Activated gamma-delta T cell treated with anti-CD3 and anti-CD28 coated beads, Interleukin-2, amount 50 U/mL, for 16 hours (primary cell): ENCODE data around the gene SERPINB6.
"Not testable (repeated sequence)": the region's sequence is repeated elsewhere in the genome, so short reads cannot be mapped to it uniquely, and the experiment has no call there.

Source experiments
- DNase-seq: peaks from one replicate; pipeline ENCODE4 v3.0.0-alpha.2; 2020; ENCODE audit warnings: low read depth

The SERPINB6 gene

GRCh38 chr6:2938004-2938631 lies 33.2 kb downstream of the SERPINB6 start:
- DNase-seq = no peak

- DNase-seq = no peak
Observed at GRCh38 chr6:2937627-2938003, 33.8 kb downstream of the SERPINB6 start.

- no peak for DNase-seq
Observed at GRCh38 chr6:2935566-2936291, 35.6 kb downstream of the SERPINB6 start.

GRCh38 chr6:2934057-2934456 lies 37.3 kb downstream of the SERPINB6 start:
- no peak for DNase-seq

GRCh38 chr6:2932911-2933310 lies 38.5 kb downstream of the SERPINB6 start:
- not testable (repeated sequence) for DNase-seq

- DNase-seq = peak; percentile 78
Observed at GRCh38 chr6:2931970-2932748, 39.2 kb downstream of the SERPINB6 start.

GRCh38 chr6:2931055-2931454 lies 40.3 kb downstream of the SERPINB6 start:
- no peak for DNase-seq

GRCh38 chr6:2927931-2928330 lies 43.4 kb downstream of the SERPINB6 start:
- DNase-seq = not testable (repeated sequence)

GRCh38 chr6:2925842-2926747 lies 45.3 kb downstream of the SERPINB6 start:
- not testable (repeated sequence) for DNase-seq

- no peak for DNase-seq
Observed at GRCh38 chr6:2921520-2922115, 49.7 kb downstream of the SERPINB6 start.

- DNase-seq = no peak
Observed at GRCh38 chr6:2920671-2921112, 50.7 kb downstream of the SERPINB6 start.

- no peak for DNase-seq
Observed at GRCh38 chr6:2919886-2920285, 51.5 kb downstream of the SERPINB6 start.

GRCh38 chr6:2919401-2919800 lies 52.0 kb downstream of the SERPINB6 start:
- no peak for DNase-seq

GRCh38 chr6:2918936-2919335 lies 52.4 kb downstream of the SERPINB6 start:
- DNase-seq = no peak

- DNase-seq = no peak
Observed at GRCh38 chr6:2917801-2918445, 53.4 kb downstream of the SERPINB6 start.

GRCh38 chr6:2917065-2917464 lies 54.3 kb downstream of the SERPINB6 start:
- no peak for DNase-seq

GRCh38 chr6:2916158-2916925 lies 55.0 kb downstream of the SERPINB6 start:
- DNase-seq = no peak

- DNase-seq = no peak
Observed at GRCh38 chr6:2915150-2915549, 56.2 kb downstream of the SERPINB6 start.

- no peak for DNase-seq
Observed at GRCh38 chr6:2914318-2914660, 57.1 kb downstream of the SERPINB6 start.

GRCh38 chr6:2913621-2914317 lies 57.6 kb downstream of the SERPINB6 start:
- DNase-seq = no peak
